ENCODE data around the gene SERPINB6. TPM values are rescaled to one million over a fixed set of nuclear protein-coding genes. Genes with fewer than 3 reads are reported as not detected.

SERPINB6 gene
- total RNA-seq, 4 donors from 2014 or later = 170 to 462 (median 219) TPM

DNA sequence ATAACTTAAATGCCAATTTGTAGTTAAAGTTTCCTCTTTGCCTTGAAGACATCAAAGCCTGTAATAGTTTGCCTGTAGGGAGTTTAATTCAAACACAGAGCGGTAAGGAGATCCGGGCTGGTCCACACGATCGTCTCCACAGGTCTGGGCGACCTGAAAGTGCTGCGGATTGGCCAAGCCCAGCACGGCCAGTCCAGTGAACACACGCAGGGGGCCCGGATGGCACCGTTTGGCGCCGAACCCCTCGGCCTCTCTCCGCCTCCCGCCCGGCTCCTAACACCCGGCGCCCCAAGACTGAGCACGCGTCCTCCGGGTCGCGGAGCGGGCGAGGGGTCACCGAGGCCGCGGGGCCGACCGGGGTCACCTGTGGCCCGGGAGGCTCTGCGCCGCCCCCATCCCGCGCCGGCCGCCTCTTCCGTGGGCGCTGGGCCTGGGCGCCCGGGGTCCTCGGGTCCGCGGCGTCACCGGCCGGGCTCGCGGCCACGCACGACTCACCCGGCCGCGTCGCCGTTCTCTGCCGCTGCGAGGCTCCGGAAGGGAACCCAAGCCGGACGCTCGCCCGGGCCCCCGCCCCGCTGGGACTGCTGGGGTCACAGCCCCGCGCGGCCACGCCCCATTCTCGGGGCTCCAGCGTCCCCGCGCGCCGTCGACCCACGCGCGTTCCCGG lies 481 bp downstream of the SERPINB6 start:
- no peaks in the 10 kb centered on the region for H3K9me3 ChIP-seq
- peaks cover 0 to 37% (median 0%) of the 10 kb centered on the region in 4 donors for H3K4me1 ChIP-seq
- TF ChIP-seq, protein P1, sequence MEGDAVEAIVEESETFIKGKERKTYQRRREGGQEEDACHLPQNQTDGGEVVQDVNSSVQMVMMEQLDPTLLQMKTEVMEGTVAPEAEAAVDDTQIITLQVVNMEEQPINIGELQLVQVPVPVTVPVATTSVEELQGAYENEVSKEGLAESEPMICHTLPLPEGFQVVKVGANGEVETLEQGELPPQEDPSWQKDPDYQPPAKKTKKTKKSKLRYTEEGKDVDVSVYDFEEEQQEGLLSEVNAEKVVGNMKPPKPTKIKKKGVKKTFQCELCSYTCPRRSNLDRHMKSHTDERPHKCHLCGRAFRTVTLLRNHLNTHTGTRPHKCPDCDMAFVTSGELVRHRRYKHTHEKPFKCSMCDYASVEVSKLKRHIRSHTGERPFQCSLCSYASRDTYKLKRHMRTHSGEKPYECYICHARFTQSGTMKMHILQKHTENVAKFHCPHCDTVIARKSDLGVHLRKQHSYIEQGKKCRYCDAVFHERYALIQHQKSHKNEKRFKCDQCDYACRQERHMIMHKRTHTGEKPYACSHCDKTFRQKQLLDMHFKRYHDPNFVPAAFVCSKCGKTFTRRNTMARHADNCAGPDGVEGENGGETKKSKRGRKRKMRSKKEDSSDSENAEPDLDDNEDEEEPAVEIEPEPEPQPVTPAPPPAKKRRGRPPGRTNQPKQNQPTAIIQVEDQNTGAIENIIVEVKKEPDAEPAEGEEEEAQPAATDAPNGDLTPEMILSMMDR (IDR thresholded peaks at IDR 0.05) = no peak
- TF ChIP-seq POLR2A (IDR thresholded peaks at IDR 0.05) = no peak

DNA sequence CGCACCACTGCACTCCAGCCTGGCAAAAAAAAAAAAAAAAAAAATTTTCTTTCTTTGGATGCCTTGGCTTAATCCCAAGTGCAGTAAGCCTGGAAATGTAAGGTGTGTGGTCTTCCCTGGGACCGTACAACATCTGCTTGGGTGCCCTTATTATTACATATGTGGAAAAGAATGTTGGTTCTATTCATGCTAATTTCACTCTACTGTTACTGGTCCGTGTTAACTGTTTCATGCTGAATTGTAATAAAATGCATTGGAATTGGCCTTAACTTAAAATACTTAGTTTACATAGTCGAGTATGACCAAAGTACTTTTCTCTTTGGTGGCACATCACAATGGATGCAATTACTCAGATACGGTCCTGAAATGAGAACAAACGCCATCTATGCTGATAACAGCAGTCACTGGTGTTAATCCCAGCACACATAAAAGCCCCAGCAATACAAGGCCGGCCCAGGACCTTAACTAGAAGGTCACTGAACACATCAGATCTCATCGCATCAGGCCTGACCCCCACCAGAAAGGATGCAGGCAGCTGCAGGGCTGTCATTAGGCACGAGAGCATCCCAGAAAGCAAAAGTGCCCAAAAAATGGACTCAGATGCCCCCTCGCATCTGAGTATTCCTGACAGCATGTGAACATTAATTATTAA lies 1.2 kb downstream of the SERPINB6 start:
- Histone ChIP-seq H3K9me3 (no peaks in the 10 kb centered on the region), H3K36me3 (no peaks in the 10 kb centered on the region), H3K27me3 (no peaks in the 10 kb centered on the region), H3K4me3 (peak overlapping the region; percentile 79 to 93 (median 88)), H3K27ac (peak overlapping the region; percentile 92 to 99 (median 98)), H3K4me1 (peaks cover 0 to 37% (median 0%) of the 10 kb centered on the region in 4 donors)
- peak in 1 of 3 donors; percentile 45 for DNase-seq
- TF ChIP-seq, protein P1 (IDR thresholded peaks at IDR 0.05) = no peak
- no peak for TF ChIP-seq POLR2A (IDR thresholded peaks at IDR 0.05)

More for the DNA sequence above, 481 bp downstream of the SERPINB6 start:
- Histone ChIP-seq H3K27ac (peak overlapping the region; percentile 92 to 99 (median 98)), H3K27me3 (no peaks in the 10 kb centered on the region), H3K36me3 (no peaks in the 10 kb centered on the region), H3K4me3 (peak overlapping the region; percentile 79 to 93 (median 88))
- DNase-seq = peak; percentile 66 to 90 (median 75)

DNA sequence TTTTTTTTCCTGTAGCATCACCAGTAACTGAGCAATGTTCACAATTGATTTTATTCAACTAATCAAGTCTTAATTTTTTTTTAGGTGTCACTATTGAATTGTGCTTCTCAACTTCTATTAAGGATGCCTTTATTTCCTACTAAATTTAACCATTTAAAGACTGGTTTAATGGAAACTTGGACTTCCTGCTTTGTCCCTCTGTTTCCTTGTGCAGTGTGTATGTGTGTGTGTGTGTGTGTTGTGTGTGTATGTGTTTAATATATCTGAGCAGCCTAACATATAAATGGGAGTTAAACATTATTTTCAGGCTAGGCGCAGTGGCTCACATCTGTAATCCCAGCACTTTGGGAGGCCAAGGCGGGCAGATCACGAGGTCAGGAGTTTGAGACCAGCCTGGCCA lies 1.8 kb downstream of the SERPINB6 start:
- H3K27me3 ChIP-seq = no peaks in the 10 kb centered on the region
- H3K4me3 ChIP-seq = peak overlapping the region in 1 of 4 donors; percentile 90
- H3K9me3 ChIP-seq = no peaks in the 10 kb centered on the region
- peaks cover 0 to 40% (median 0%) of the 10 kb centered on the region in 4 donors for H3K4me1 ChIP-seq
- no peaks in the 10 kb centered on the region for H3K36me3 ChIP-seq
- no peak for DNase-seq
- H3K27ac ChIP-seq = peak overlapping the region in 2 of 4 donors; percentile 14 to 99
- TF ChIP-seq, protein P1 (IDR thresholded peaks at IDR 0.05) = no peak
- TF ChIP-seq POLR2A (IDR thresholded peaks at IDR 0.05) = no peak

DNA sequence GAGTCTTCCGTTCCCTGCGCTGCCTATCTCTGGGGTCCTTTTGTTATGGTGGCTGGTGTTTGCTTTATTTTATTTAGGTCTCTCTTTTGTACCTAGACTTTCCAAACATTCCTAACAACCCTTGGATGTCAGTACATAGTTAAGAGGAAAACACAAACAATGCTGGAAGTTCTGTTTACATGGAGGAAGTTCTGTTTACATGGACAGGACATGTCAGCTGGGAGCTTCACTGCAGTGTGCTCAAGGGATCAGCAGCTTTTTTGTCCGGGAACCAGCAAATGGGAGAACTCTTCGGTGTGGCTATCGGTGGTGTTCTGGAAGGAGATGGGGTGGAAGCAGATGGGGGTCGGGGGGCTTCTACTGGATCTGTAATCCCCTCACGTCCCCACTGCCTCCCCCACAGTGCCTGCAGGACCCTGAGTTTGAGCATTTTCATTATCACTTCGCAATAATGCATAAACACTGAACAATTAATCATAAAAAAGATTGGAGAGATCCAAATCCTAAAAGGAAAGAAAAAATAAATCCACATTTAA lies 2.7 kb downstream of the SERPINB6 start:
- peak in 1 of 3 donors; percentile 40 for DNase-seq
- TF ChIP-seq, protein P1 (IDR thresholded peaks at IDR 0.05) = no peak
- no peak for TF ChIP-seq POLR2A (IDR thresholded peaks at IDR 0.05)
- peaks cover 0 to 46% (median 0%) of the 10 kb centered on the region in 4 donors for H3K4me1 ChIP-seq
- no peak overlapping the region for H3K4me3 ChIP-seq
- H3K9me3 ChIP-seq = no peaks in the 10 kb centered on the region
- H3K27ac ChIP-seq = peak overlapping the region in 3 of 4 donors; percentile 27 to 61 (median 40)
- H3K36me3 ChIP-seq = no peaks in the 10 kb centered on the region
- no peaks in the 10 kb centered on the region for H3K27me3 ChIP-seq

DNA sequence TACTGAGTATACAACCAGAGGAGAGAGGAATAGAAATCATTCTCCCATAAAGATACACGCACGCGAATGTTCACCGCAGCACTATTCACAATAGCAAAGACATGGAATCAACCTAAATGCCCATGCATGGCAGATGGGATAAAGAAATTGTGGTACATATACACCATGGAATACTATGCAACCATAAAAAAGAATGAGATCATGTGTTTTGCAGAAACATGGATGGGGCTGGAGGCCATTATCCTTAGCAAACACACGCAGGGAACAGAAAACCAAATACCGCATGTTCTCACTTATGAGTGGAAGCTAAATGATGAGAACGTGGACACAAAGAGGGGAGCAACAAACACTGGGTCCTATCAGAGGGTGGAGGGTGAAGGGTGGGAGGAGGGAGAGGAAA lies 3.4 kb downstream of the SERPINB6 start:
- no peak for DNase-seq
- no peaks in the 10 kb centered on the region for H3K9me3 ChIP-seq
- no peaks in the 10 kb centered on the region for H3K27me3 ChIP-seq
- TF ChIP-seq, protein P1 (IDR thresholded peaks at IDR 0.05) = no peak
- TF ChIP-seq POLR2A (IDR thresholded peaks at IDR 0.05) = no peak
- no peak overlapping the region for H3K4me3 ChIP-seq
- peaks cover 0 to 54% (median 0%) of the 10 kb centered on the region in 4 donors for H3K4me1 ChIP-seq
- H3K27ac ChIP-seq = no peak overlapping the region
- H3K36me3 ChIP-seq = no peaks in the 10 kb centered on the region
